ENCODE results near the gene RAB11FIP3. TPM values are rescaled to one million over a fixed set of nuclear protein-coding genes. Genes with fewer than 3 reads are reported as not detected.

Gene RAB11FIP3
- total and polyA plus RNA-seq, 9 of the 15 experiments (the other 6 are each of a cell fraction or from before 2014, with no cell fraction given), result 0.46 to 13.1 (median 4.3) TPM

- TF ChIP-seq ZBTB5 (IDR thresholded peaks at IDR 0.05), result no peak
- no peak for TF ChIP-seq POLR2A (conservative IDR thresholded peaks at IDR 0.05)
- TF ChIP-seq CBX8 (IDR thresholded peaks at IDR 0.05; ENCODE audit: borderline replicate concordance, extremely low read depth, low read depth, low read length, poor library complexity, severe bottlenecking), result no peak
- TF ChIP-seq SOX6 (IDR thresholded peaks at IDR 0.05), result peak; percentile 73; the same call in 1 of the 2 replicates
- TF ChIP-seq ZNF561 (CRISPR knock-in tag; conservative IDR thresholded peaks at IDR 0.05), result no peak
- peak; percentile 65 for TF ChIP-seq TOE1 (IDR thresholded peaks at IDR 0.05; ENCODE audit: borderline replicate concordance)
- no peak for TF ChIP-seq TOE1 (CRISPR knock-in tag; IDR thresholded peaks at IDR 0.05; ENCODE audit: borderline replicate concordance, low read depth)
- no peak for TF ChIP-seq ZC3H8 (IDR thresholded peaks at IDR 0.05)
- TF ChIP-seq ZBED1 (IDR thresholded peaks at IDR 0.05), result no peak
- peak; percentile 89 for TF ChIP-seq JUND (IDR thresholded peaks at IDR 0.05; ENCODE audit: borderline replicate concordance, low read depth, low read length)
- peak; percentile 89; the same call in 2 of the 3 replicates for TF ChIP-seq JUND (tag; IDR thresholded peaks at IDR 0.05; ENCODE audit: borderline replicate concordance, low read depth, low read length)
- no peak; the same call in 1 of the 2 replicates for TF ChIP-seq ZBTB33 (CRISPR knock-in tag; IDR thresholded peaks at IDR 0.05)
- no peak for TF ChIP-seq SREBF1 (IDR thresholded peaks at IDR 0.05; ENCODE audit: borderline replicate concordance, low read depth, low read length)
- peak; percentile 84 for TF ChIP-seq EP400 (IDR thresholded peaks at IDR 0.05)
- TF ChIP-seq SNRNP70 (optimal IDR thresholded peaks at IDR 0.05; ENCODE audit: low read depth, low read length), result no peak
- TF ChIP-seq U2AF1 (optimal IDR thresholded peaks at IDR 0.05; ENCODE audit: low read depth, low read length), result no peak
- TF ChIP-seq ZNF124 (CRISPR knock-in tag; IDR thresholded peaks at IDR 0.05), result no peak
- TF ChIP-seq TEAD1 (CRISPR knock-in tag; IDR thresholded peaks at IDR 0.05), result peak in 1 of 2 experiments; percentile 70; a peak in 2 of 4 replicates
- TF ChIP-seq BCOR (IDR thresholded peaks at IDR 0.05), result peak; percentile 52; the same call in 1 of the 2 replicates
- no peak for TF ChIP-seq ZNF12 (CRISPR knock-in tag; IDR thresholded peaks at IDR 0.05)
- no peak for TF ChIP-seq MEF2A (IDR thresholded peaks at IDR 0.05; ENCODE audit: control insufficient read depth, low read depth, low read length)
- peak; percentile 60; the same call in 1 of the 2 replicates for TF ChIP-seq PATZ1 (CRISPR knock-in tag; IDR thresholded peaks at IDR 0.05; ENCODE audit: borderline replicate concordance)
- TF ChIP-seq ZBTB7A (IDR thresholded peaks at IDR 0.05; ENCODE audit: borderline replicate concordance, control insufficient read depth, low read depth, low read length), result peak; percentile 73
These were observed 141.3 kb downstream of the RAB11FIP3 start, which contains the start of gene NHLRC4 (continued) for GRCh38 chr16:566475-567372.

All from K562 (cell line).